Calu3 (cell line): ENCODE measurements around the gene CHD3. TPM values are rescaled to one million over a fixed set of nuclear protein-coding genes. Genes with fewer than 3 reads are reported as not detected.

Source experiments
- BruUV-seq: library from RNA; stranded (reverse); fragments of 400-500 nt; replicated peaks from 2 replicates; lab custom pipeline; 2021; lab: Mats Ljungman, UMichigan
- CTCF ChIA-PET: fragments of 300-600 bp; sonication (Branson Sonifier 250); formaldehyde crosslinking; loops from one replicate; lab custom pipeline; 2022; ENCODE audit warnings: antibody characterized with exemption; lab: Charles Lee
- DNase-seq: peaks from one replicate; pipeline ENCODE4 v3.0.0; 2022
- H3K27ac Mint-ChIP-seq: one replicate; pipeline ENCODE4 v1.8.0; 2022; ENCODE audit warnings: mixed read lengths; ENCODE audit not compliant: unreplicated experiment
- H3K27me3 Mint-ChIP-seq: one replicate; pipeline ENCODE4 v1.8.0; 2022; ENCODE audit warnings: mixed read lengths; ENCODE audit not compliant: unreplicated experiment
- H3K36me3 Mint-ChIP-seq: one replicate; pipeline ENCODE4 v1.8.0; 2022; ENCODE audit warnings: mild to moderate bottlenecking, moderate library complexity, mixed read lengths; ENCODE audit not compliant: insufficient read depth, unreplicated experiment
- H3K4me1 Mint-ChIP-seq: one replicate; pipeline ENCODE4 v1.8.0; 2022; ENCODE audit warnings: mild to moderate bottlenecking, low read depth, mixed read lengths; ENCODE audit not compliant: unreplicated experiment
- H3K4me3 Mint-ChIP-seq: one replicate; pipeline ENCODE4 v1.8.0; 2022; ENCODE audit warnings: mild to moderate bottlenecking, low read depth, moderate library complexity, mixed read lengths; ENCODE audit not compliant: unreplicated experiment
- H3K9me3 Mint-ChIP-seq: one replicate; pipeline ENCODE4 v1.8.0; 2022; ENCODE audit warnings: low read depth, mixed read lengths; ENCODE audit not compliant: unreplicated experiment
- CTCF ChIP-seq: fragments of 200-600 bp; IDR thresholded peaks from one replicate; pipeline ENCODE4 v1.8.0; 2022; ENCODE audit warnings: antibody characterized with exemption; ENCODE audit not compliant: unreplicated experiment
- intact Hi-C: fragments of 100-400 bp; cut with micrococcal nuclease; formaldehyde crosslinking; loops from one replicate; pipeline ENCODE4 v1.10.0; 2022; ENCODE audit not compliant: unreplicated experiment
- total RNA-seq: library from RNA; stranded (reverse); gene quantifications from 2 replicates; pipeline ENCODE4 v1.2.3, GENCODE V29; 2022

Gene CHD3
- total RNA-seq, 1 experiment from 2014 or later, result 116 TPM

- BruUV-seq, result no TSS peak
- peaks cover 32% of the 10 kb centered on the region for H3K36me3 Mint-ChIP-seq
Measured at GRCh38 chr17:7854851-7855659, 33.5 kb upstream of the CHD3 start, which contains the start of gene TMEM88. TMEM88 (plus strand) TSS chr17:7855066; CDS start chr17:7855075, 9 bp downstream.

GRCh38 chr17:7855660-7856010 is 33.0 kb upstream of the CHD3 start:
- H3K9me3 Mint-ChIP-seq, result no peaks in the 10 kb centered on the region
- H3K4me1 Mint-ChIP-seq, result no peaks in the 10 kb centered on the region
- H3K36me3 Mint-ChIP-seq, result peaks cover 29% of the 10 kb centered on the region
- no peak for DNase-seq
- H3K27me3 Mint-ChIP-seq, result no peaks in the 10 kb centered on the region
- H3K27ac Mint-ChIP-seq, result no peak overlapping the region
- intact Hi-C loops, result loop anchor here (2.0 to 10.0 kb wide), 3 partner anchors 13 to 133 kb away; no protein-coding TSS in a partner anchor
- CTCF ChIA-PET, result interaction anchor here (0.9 kb wide), 1 partner anchor 31 kb away, joined by 3 read pairs; no protein-coding TSS in a partner anchor
- no peak overlapping the region for H3K4me3 Mint-ChIP-seq
- BruUV-seq, result no TSS peak
- no peak for TF ChIP-seq CTCF

More at GRCh38 chr17:7854851-7855659, 33.5 kb upstream of the CHD3 start, which contains the start of gene TMEM88:
- CTCF ChIA-PET, result no interaction called here
- Mint-ChIP-seq H3K27me3 (no peaks in the 10 kb centered on the region), H3K4me1 (no peaks in the 10 kb centered on the region), H3K4me3 (no peak within 1 kb of the TSS), H3K27ac (no peak within 1 kb of the TSS), H3K9me3 (no peaks in the 10 kb centered on the region)
- intact Hi-C loops, result loop anchor here (10.0 kb wide), 1 partner anchor 110 kb away; no protein-coding TSS in a partner anchor
- DNase-seq, result no peak
- TF ChIP-seq CTCF, result no peak

- no peak overlapping the region for H3K27ac Mint-ChIP-seq
- no peak for DNase-seq
- TF ChIP-seq CTCF, result no peak
- peaks cover 23% of the 10 kb centered on the region for H3K36me3 Mint-ChIP-seq
- CTCF ChIA-PET, result interaction anchor here (0.9 to 1.0 kb wide), 3 partner anchors 11 to 112 kb away, joined by 3 to 5 read pairs (median 4); no protein-coding TSS in a partner anchor
- H3K4me1 Mint-ChIP-seq, result no peaks in the 10 kb centered on the region
- intact Hi-C loops, result loop anchor here (2.0 to 10.0 kb wide), 3 partner anchors 13 to 133 kb away; no protein-coding TSS in a partner anchor
- H3K9me3 Mint-ChIP-seq, result no peaks in the 10 kb centered on the region
- H3K27me3 Mint-ChIP-seq, result no peaks in the 10 kb centered on the region
- H3K4me3 Mint-ChIP-seq, result no peak overlapping the region
- BruUV-seq, result no TSS peak
Measured at GRCh38 chr17:7856011-7856810, 32.4 kb upstream of the CHD3 start.
